NCI-H1092 (cell line): ENCODE data around the gene ERCC1.

ENCODE experiments used
- DNase-seq: peaks from one replicate; lab custom pipeline; 2025; lab: John Stamatoyannopoulos, UW

Gene ERCC1

GRCh38 chr19:45405435-45406225, 18.1 kb downstream of the ERCC1 start:
- peak; percentile 73 for DNase-seq

- no peak for DNase-seq
Observed at GRCh38 chr19:45404557-45405434, 18.9 kb downstream of the ERCC1 start, which contains the start of gene PPP1R13L. Gene PPP1R13L, minus strand, starts transcription at chr19:45405069. Its CDS starts 6,751 bp downstream, at chr19:45398318.

DNA sequence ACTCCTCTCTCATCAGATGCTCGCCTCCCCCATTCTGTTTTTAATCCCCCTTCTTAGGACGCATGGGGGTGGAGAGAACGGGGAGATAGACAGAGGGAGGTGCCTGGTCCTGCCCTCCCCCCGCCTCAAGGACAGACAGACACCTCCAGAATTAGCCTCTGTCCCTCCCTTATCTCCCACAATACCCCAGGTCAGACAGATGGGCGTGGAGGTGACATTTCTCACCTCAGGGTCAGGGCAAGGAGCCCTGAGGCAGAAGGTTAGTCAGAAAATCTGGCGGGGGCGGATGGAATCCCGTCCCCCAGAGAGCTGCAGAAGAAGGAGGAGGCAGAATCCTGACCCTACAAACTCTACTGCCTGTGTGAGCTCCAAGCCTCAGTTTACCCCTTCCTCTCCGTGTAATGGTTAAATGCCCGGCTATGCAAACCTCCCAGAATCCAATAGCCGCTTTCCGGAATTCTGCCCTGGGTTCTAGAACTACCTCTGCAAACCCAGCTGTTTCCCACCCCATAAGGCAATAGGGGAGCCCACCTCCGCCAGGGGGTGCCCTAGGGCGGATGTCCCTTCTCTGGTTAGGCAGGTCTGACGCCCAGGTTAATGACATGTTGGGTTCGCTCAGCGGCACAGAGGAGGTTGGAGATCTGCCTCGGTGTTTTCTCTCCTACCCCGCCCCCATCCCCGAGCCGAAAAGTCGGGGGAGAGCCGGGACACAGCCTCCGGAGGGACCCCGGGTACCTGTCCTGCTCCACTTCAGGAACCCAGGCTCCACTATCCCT, 19.7 kb downstream of the ERCC1 start:
- DNase-seq = no peak

DNA sequence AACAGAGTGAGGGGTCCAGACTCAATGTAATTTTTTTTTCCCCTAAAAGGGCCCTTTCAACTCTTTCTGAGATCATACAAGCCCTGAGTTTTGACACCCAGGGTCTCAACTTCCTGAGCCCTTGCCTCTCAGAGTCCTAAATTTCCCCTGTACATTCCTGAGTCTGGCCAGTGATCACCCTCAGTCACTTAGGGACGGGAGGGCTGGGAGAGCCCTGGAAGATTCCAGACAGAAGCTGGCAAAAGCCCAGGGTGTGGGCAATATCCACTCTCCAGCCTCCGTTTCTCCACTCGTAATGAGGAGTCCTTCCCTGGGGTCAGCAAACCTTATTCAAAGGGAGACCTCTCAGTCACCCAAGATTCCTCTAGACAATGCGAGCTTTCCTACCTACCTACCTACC, 20.4 kb downstream of the ERCC1 start:
- DNase-seq = no peak

DNA sequence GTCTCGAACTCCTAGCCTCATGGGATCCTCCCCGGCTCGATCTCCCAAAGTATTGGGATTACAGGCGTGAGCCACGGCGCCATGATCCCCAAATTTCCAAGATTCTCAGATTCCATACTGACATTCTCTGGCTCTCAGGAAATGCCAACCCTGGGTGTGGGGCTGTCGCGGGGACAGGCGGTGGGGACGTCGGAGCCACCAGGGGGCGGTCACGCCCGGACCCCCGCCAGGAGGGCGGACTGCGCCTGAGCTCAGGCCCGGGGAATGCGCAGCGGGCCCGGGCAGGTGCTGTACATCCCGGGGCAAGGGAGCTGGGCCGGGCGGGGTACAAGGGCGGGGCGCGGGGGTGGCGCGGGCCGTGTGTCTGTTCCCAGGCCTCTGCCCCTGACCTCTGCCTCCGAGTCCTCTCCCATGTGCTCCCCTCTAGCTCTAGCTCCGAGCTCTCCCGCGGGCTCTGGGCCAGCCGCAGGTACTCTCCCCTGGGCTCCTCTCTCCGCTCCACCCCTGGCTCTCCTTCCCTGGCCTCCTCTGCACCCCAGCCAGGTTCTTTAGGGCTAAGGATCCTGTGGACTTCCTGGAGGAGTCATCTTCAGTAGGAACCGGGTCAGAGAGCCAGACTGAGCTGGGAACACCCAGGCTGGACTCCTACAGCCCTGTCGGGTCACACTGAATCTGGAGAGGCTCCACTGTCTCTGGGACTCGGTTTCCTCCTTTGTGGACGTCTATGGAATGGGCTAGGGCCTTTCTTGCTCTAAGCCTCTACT, 21.2 kb downstream of the ERCC1 start:
- no peak for DNase-seq

GRCh38 chr19:45401815-45402214, 21.9 kb downstream of the ERCC1 start:
- DNase-seq = no peak

DNA sequence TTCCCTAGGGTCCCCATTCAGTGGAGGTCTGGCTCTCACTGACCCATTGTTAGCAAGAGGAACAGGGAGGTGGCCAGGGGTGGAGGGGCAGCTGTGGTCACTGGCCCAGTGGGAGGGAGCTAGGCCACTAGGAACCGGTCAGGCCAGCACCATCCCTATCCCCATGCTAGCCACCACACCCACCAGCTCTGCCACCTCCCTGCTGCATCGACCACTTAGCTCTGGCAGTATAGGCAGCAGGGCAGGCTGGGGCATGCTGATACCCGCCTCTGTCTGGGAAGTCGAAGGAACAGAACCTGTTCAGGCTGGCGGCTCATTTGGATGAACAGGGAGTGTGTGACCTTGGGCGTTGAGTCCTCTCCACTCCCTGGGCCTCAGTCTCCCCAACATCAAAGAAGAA, 23.5 kb downstream of the ERCC1 start:
- no peak for DNase-seq

GRCh38 chr19:45395821-45396617, 27.7 kb downstream of the ERCC1 start:
- DNase-seq = no peak

DNA sequence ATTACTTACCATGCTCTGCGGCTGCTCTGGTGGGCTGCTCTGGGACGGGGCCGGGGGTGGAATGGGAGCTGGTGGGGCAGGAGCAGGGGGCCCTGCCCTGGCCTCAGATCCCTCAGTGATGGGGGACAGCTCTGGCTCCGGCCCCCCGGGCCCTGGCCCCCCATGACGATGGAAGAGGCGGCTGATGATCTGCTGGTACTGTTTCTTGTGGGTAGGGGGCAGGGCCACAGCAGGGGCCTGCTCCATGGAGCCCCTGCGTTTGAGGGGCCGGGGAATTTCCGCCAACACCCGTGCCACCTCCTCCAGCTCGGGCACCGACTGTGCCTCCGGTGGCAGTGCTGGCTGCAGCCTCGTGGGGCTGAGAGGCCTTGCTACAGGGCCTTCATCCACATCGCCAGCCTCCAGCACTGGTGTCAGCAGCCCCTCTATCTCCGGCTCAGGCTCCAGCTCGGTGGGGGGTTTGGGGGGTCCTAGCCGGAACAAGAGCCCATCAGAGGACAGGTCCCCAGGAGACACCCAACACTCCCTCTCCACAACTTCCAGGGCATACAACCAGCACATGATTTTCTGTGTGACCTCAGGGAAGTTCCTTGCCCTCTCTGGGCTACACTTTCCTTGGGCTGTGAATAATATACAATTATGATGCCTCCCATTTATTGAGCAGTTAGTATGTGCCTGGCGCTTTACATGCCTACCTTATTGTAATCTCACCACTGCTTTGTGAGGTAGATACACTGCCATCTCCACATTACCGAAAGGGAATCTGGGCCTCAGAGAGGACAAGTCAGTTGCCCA, 31.6 kb downstream of the ERCC1 start:
- DNase-seq = no peak

GRCh38 chr19:45391346-45391745, 32.4 kb downstream of the ERCC1 start:
- no peak for DNase-seq

- no peak for DNase-seq
Observed at GRCh38 chr19:45385392-45386221, 38.1 kb downstream of the ERCC1 start.

DNA sequence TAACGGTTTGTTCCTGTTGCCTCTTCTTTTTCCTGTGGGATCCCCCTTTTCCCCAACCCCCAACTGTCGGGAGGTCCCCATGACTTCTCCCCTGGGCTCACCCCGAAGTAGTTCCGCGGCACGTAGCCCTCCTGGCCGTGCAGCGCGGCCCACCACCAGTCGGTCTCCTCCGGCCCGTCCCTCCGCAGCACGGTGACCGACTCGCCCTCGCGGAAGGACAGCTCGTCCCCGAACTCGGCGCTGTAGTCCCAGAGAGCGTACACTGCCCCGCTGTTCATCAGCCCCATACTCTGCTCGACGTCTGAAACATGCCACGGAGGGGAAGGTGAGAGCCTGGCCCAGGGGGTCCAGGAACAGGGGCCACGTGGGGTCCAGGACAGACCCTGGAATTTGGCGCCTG, 41.3 kb downstream of the ERCC1 start:
- DNase-seq = no peak

- DNase-seq = no peak
Observed at GRCh38 chr19:45380107-45380506, 43.6 kb downstream of the ERCC1 start.

- DNase-seq = no peak
Observed at GRCh38 chr19:45376045-45376724, 47.5 kb downstream of the ERCC1 start.

- DNase-seq = peak; percentile 95
Observed at GRCh38 chr19:45370410-45371204, 53.1 kb downstream of the ERCC1 start, which contains the start of gene ERCC2. Gene ERCC2, minus strand, starts transcription at chr19:45370573. Its CDS starts 33 bp downstream, at chr19:45370540.

- no peak for DNase-seq
Observed at GRCh38 chr19:45368737-45369340, 54.9 kb downstream of the ERCC1 start.

DNA sequence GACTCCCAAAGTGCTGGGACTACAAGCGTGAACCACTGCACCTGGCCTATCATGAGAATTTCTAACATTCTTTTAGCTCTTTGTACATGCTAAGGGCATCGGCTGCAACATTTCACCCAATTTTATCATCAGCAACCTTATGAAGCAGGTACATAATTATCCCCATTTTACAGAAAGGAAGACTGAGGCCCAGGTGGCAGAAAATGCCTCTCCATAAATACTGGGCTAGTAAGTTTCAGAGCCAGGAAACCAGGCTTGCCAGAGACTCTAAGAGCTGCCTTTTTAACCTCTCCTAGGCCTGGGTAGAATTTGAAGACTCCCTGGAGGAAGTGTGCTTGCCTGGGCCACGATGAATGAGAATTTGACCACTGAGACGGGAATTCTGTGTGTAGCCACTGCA, 55.6 kb downstream of the ERCC1 start:
- no peak for DNase-seq
